Esophagus muscularis mucosa (tissue), 3 donors: Measurements from ENCODE around the gene PPP2R1A.

Experiments
- CTCF ChIP-seq, 3 experiments: fragments of 200-600 bp in 2 of 3; fragments of 450-650 bp in 1 of 3; sonication (generic) in 2 of 3; IDR thresholded peaks; one replicate each; pipeline ENCODE4 v1.5.1; 2017 to 2019; ENCODE audit warnings: antibody characterized with exemption in 3 of 3, mild to moderate bottlenecking in 2 of 3, moderate library complexity in 1 of 3
- POLR2A ChIP-seq: fragments of 450-650 bp; IDR thresholded peaks from one replicate; pipeline ENCODE4 v1.6.1; 2017; ENCODE audit warnings: antibody characterized with exemption, moderate library complexity, mild to moderate bottlenecking, low read depth
- POLR2AphosphoS5 ChIP-seq, 2 donors: sonication (generic); formaldehyde crosslinking; IDR thresholded peaks; one replicate each; pipeline ENCODE4 v1.6.1; 2017; ENCODE audit warnings: antibody characterized with exemption in 2 of 2

- TF ChIP-seq POLR2AphosphoS5 (IDR thresholded peaks at IDR 0.05) (no peak), CTCF (IDR thresholded peaks at IDR 0.05) (no peak), POLR2A (no peak)
Observed at GRCh38 chr19:52197964-52198363, 8.1 kb downstream of the PPP2R1A start.
